Activated CD4-positive, alpha-beta T cell treated with anti-CD3 and anti-CD28 coated beads for 4 hours (primary cell): ENCODE results near the gene MEI1.
"Not testable (repeated sequence)": the region's sequence is repeated elsewhere in the genome, so short reads cannot be mapped to it uniquely, and the experiment has no call there.

ENCODE experiments used
- DNase-seq, 2 donors: peaks; one replicate each; pipeline ENCODE4 v3.0.0-alpha.2; 2020

MEI1 gene

GRCh38 chr22:41682033-41682807 is 17.1 kb upstream of the MEI1 start:
- peak; percentile 76 to 82 for DNase-seq

GRCh38 chr22:41683052-41683451 is 16.3 kb upstream of the MEI1 start:
- DNase-seq = no peak

- no peak for DNase-seq
Measured at GRCh38 chr22:41683616-41684015, 15.7 kb upstream of the MEI1 start.

- DNase-seq = no peak
Measured at GRCh38 chr22:41684194-41684593, 15.1 kb upstream of the MEI1 start.

GRCh38 chr22:41686890-41687289 is 12.4 kb upstream of the MEI1 start:
- DNase-seq = not testable (repeated sequence)

- DNase-seq = no peak
Measured at GRCh38 chr22:41687901-41688364, 11.4 kb upstream of the MEI1 start.

GRCh38 chr22:41688365-41689211 is 10.7 kb upstream of the MEI1 start, which contains the start of gene SNU13:
TSS of gene SNU13 (minus strand) at chr22:41688867. CDS start at chr22:41688796, 71 bp downstream.
- DNase-seq = peak; percentile 90

- DNase-seq = no peak
Measured at GRCh38 chr22:41690476-41690875, 8.8 kb upstream of the MEI1 start.

- DNase-seq = no peak
Measured at GRCh38 chr22:41695211-41695610, 4.1 kb upstream of the MEI1 start.

GRCh38 chr22:41696703-41697102 is 2.6 kb upstream of the MEI1 start:
- no peak for DNase-seq

GRCh38 chr22:41697126-41697775 is 2.1 kb upstream of the MEI1 start:
- DNase-seq = peak; percentile 91 to 96

- no peak for DNase-seq
Measured at GRCh38 chr22:41700108-41700364, 733 bp downstream of the MEI1 start.

GRCh38 chr22:41702763-41703162 is 3.5 kb downstream of the MEI1 start:
- DNase-seq = no peak

- no peak for DNase-seq
Measured at GRCh38 chr22:41709341-41709740, 10.0 kb downstream of the MEI1 start.

- DNase-seq = no peak
Measured at GRCh38 chr22:41713004-41713403, 13.7 kb downstream of the MEI1 start.

GRCh38 chr22:41722496-41722895 is 23.2 kb downstream of the MEI1 start:
- no peak for DNase-seq

- no peak for DNase-seq
Measured at GRCh38 chr22:41725510-41726110, 26.3 kb downstream of the MEI1 start.

- no peak for DNase-seq
Measured at GRCh38 chr22:41731609-41732008, 32.3 kb downstream of the MEI1 start.

GRCh38 chr22:41732096-41732772 is 32.9 kb downstream of the MEI1 start:
- DNase-seq = no peak

GRCh38 chr22:41733241-41733640 is 33.9 kb downstream of the MEI1 start:
- not testable (repeated sequence) for DNase-seq

GRCh38 chr22:41739576-41739975 is 40.3 kb downstream of the MEI1 start:
- no peak for DNase-seq

GRCh38 chr22:41742918-41743317 is 43.6 kb downstream of the MEI1 start:
- no peak for DNase-seq

GRCh38 chr22:41745968-41746367 is 46.7 kb downstream of the MEI1 start:
- DNase-seq = no peak
